HuH-7 (cell line): ENCODE measurements around the gene TC2N.
A peak's percentile ranks its signal among the peaks of the same experiment; 100 is the strongest.
"Not testable (repeated sequence)": the region's sequence is repeated elsewhere in the genome, so short reads cannot be mapped to it uniquely, and the experiment has no call there.

Experiments used
- DNase-seq: peaks from one replicate; pipeline ENCODE4 v3.0.0; 2011; ENCODE audit warnings: low spot score

The TC2N gene

GRCh38 chr14:91867316-91867988, at the start of gene TC2N:
TSS of gene TC2N (minus strand) at chr14:91867536. CDS start at chr14:91813769, 53,767 bp downstream.
- no peak for DNase-seq

GRCh38 chr14:91912035-91912434, 44.7 kb upstream of the TC2N start:
- no peak for DNase-seq

GRCh38 chr14:91911474-91912032, 44.2 kb upstream of the TC2N start:
- DNase-seq = peak; percentile 67

- DNase-seq = no peak
Measured at GRCh38 chr14:91910196-91910595, 42.9 kb upstream of the TC2N start.

- no peak for DNase-seq
Measured at GRCh38 chr14:91906374-91906773, 39.0 kb upstream of the TC2N start.

- no peak for DNase-seq
Measured at GRCh38 chr14:91904956-91905645, 37.8 kb upstream of the TC2N start.

- no peak for DNase-seq
Measured at GRCh38 chr14:91904483-91904882, 37.1 kb upstream of the TC2N start.

GRCh38 chr14:91903070-91903469, 35.7 kb upstream of the TC2N start:
- no peak for DNase-seq

- no peak for DNase-seq
Measured at GRCh38 chr14:91902336-91902735, 35.0 kb upstream of the TC2N start.

GRCh38 chr14:91901449-91902226, 34.3 kb upstream of the TC2N start:
- DNase-seq = no peak

GRCh38 chr14:91899806-91900205, 32.5 kb upstream of the TC2N start:
- DNase-seq = no peak

- DNase-seq = no peak
Measured at GRCh38 chr14:91899213-91899612, 31.9 kb upstream of the TC2N start.

GRCh38 chr14:91898372-91898771, 31.0 kb upstream of the TC2N start:
- DNase-seq = peak; percentile 44

GRCh38 chr14:91897716-91898115, 30.4 kb upstream of the TC2N start:
- not testable (repeated sequence) for DNase-seq

GRCh38 chr14:91897106-91897701, 29.9 kb upstream of the TC2N start:
- no peak for DNase-seq

GRCh38 chr14:91896419-91896818, 29.1 kb upstream of the TC2N start:
- no peak for DNase-seq

- no peak for DNase-seq
Measured at GRCh38 chr14:91893669-91894068, 26.3 kb upstream of the TC2N start.

GRCh38 chr14:91893007-91893406, 25.7 kb upstream of the TC2N start:
- peak; percentile 60 for DNase-seq

- no peak for DNase-seq
Measured at GRCh38 chr14:91891721-91892220, 24.4 kb upstream of the TC2N start.

- DNase-seq = no peak
Measured at GRCh38 chr14:91891101-91891500, 23.8 kb upstream of the TC2N start.

GRCh38 chr14:91890291-91890749, 23.0 kb upstream of the TC2N start:
- no peak for DNase-seq
